Right renal cortex interstitium (tissue), 3 donors: ENCODE measurements around the gene GNAQ. TPM values are rescaled to one million over a fixed set of nuclear protein-coding genes. Genes with fewer than 3 reads are reported as not detected.

ENCODE experiments used
- DNase-seq, 3 donors: peaks; one replicate each; pipeline ENCODE4 v3.0.0-alpha.2; 2013; ENCODE audit warnings: low read depth in 3 of 3, low spot score in 2 of 3
- polyA plus RNA-seq, 3 donors: library from polyadenylated mRNA; unstranded; fragments of 120-200 nt; gene quantifications; one replicate each; pipeline ENCODE4 v1.2.1, GENCODE V29; 2013; ENCODE audit not compliant: insufficient read length in 3 of 3

Gene GNAQ
- polyA plus RNA-seq, 3 donors = 64.8 to 67.5 (median 67.3) TPM

- DNase-seq = no peak
These were observed 26.2 kb downstream of the GNAQ start for GRCh38 chr9:78005231-78006002.

- DNase-seq = no peak
These were observed 27.0 kb downstream of the GNAQ start for GRCh38 chr9:78004478-78005229.

GRCh38 chr9:78003730-78004129 lies 27.9 kb downstream of the GNAQ start:
- no peak for DNase-seq

GRCh38 chr9:78001946-78002731 lies 29.5 kb downstream of the GNAQ start:
- no peak for DNase-seq

- DNase-seq = no peak
These were observed 31.4 kb downstream of the GNAQ start for GRCh38 chr9:78000221-78000620.

- no peak for DNase-seq
These were observed 32.4 kb downstream of the GNAQ start for GRCh38 chr9:77999231-77999631.

- DNase-seq = no peak
These were observed 33.9 kb downstream of the GNAQ start for GRCh38 chr9:77997611-77998284.

- no peak for DNase-seq
These were observed 34.9 kb downstream of the GNAQ start for GRCh38 chr9:77996696-77997095.

GRCh38 chr9:77991191-77991590 lies 40.4 kb downstream of the GNAQ start:
- no peak for DNase-seq

- no peak for DNase-seq
These were observed 41.7 kb downstream of the GNAQ start for GRCh38 chr9:77989909-77990308.

- DNase-seq = no peak
These were observed 42.2 kb downstream of the GNAQ start for GRCh38 chr9:77989458-77989857.

- DNase-seq = no peak
These were observed 43.0 kb downstream of the GNAQ start for GRCh38 chr9:77988630-77989029.

GRCh38 chr9:77987880-77988525 lies 43.6 kb downstream of the GNAQ start:
- no peak for DNase-seq

- no peak for DNase-seq
These were observed 44.4 kb downstream of the GNAQ start for GRCh38 chr9:77987081-77987656.

GRCh38 chr9:77985996-77986395 lies 45.6 kb downstream of the GNAQ start:
- no peak for DNase-seq

GRCh38 chr9:77983320-77983662 lies 48.3 kb downstream of the GNAQ start:
- DNase-seq = no peak

GRCh38 chr9:77982581-77983319 lies 48.9 kb downstream of the GNAQ start:
- no peak for DNase-seq

GRCh38 chr9:77981907-77982306 lies 49.7 kb downstream of the GNAQ start:
- DNase-seq = no peak

- no peak for DNase-seq
These were observed 50.3 kb downstream of the GNAQ start for GRCh38 chr9:77981332-77981731.
